GM19455 (cell line): Measurements from ENCODE around the gene TP53.
"Not testable (repeated sequence)": the region's sequence is repeated elsewhere in the genome, so short reads cannot be mapped to it uniquely, and the experiment has no call there.

Source experiments
- ATAC-seq: cut with Tn5 transposase; IDR thresholded peaks from one replicate; pipeline ENCODE4 v1.9.1; 2021; ENCODE audit not compliant: unreplicated experiment

The TP53 gene

GRCh38 chr17:7676533-7676932 is 10.8 kb downstream of the TP53 start:
- no peak for ATAC-seq

- ATAC-seq, result no peak
These were observed 12.4 kb downstream of the TP53 start for GRCh38 chr17:7674934-7675333.

DNA sequence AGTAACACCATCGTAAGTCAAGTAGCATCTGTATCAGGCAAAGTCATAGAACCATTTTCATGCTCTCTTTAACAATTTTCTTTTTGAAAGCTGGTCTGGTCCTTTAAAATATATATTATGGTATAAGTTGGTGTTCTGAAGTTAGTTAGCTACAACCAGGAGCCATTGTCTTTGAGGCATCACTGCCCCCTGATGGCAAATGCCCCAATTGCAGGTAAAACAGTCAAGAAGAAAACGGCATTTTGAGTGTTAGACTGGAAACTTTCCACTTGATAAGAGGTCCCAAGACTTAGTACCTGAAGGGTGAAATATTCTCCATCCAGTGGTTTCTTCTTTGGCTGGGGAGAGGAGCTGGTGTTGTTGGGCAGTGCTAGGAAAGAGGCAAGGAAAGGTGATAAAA is 14.1 kb downstream of the TP53 start:
- ATAC-seq, result no peak

- ATAC-seq, result no peak
These were observed 18.8 kb downstream of the TP53 start for GRCh38 chr17:7668482-7668881.

DNA sequence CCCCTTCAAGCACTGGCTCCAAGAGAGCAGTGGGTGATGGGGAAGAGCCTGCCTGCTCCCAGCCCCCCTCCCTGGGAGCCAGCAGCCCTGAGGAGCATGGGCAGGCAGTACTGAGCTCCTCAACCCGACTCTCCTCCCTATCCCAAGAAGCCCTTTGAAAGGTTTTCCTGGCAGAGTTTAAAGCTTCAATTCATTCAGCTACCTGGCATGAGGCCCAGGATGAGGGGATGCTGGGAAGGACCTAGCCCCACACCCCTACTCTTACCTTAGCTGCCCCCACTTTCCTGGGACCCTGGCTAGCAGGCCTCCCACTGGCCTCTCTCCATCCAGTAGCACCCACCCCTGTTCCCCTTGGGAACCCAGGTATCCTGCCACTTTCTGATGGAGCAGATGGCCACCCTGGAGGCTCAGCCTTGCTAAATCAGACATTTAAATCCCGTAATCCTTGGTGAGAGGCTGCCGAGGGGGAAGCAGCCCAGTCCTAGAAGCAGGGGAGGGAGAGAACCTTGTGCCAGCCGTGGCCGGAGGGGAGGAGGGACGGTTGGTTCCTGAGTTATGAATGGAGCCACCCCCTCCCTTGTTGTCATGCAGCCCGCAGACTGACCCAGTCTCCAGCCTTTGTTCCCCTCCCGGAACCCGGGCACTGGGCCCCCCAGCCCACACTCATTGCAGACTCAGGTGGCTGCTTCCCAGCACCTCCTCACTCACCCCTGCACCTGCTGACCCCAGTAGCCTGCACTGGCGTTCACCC is 19.5 kb downstream of the TP53 start:
- ATAC-seq, result no peak

DNA sequence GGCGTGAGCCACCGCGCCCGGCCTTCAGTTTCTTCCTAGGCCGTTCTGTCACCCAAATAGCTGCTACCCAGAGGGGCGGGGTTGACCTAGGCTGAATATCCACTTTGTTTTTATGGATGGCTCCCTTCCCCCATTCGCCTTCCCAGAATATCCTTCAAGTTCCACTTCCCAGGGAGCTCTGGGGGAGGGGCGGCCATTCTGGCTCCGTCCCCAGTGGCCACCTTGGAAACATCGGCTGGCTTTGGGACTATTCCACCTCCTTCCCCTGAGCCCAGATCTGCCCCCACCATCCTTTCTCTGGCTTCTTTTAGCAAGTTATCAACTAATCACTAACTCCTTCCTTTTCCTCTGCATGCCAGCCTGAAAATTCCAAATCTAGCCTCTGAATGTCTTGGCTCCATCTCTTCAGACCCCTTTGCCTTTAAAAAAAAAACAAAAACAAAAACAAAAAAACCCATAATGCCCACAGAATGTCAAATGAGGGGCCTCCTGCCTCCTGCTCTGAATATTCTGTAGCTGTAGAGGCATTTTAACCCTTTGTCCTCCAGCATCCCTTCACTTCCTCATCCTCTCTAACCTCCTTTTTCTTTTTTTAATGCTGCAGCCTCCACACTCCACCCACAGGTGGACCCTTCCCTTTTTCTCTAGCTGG is 30.2 kb downstream of the TP53 start:
- ATAC-seq, result no peak

DNA sequence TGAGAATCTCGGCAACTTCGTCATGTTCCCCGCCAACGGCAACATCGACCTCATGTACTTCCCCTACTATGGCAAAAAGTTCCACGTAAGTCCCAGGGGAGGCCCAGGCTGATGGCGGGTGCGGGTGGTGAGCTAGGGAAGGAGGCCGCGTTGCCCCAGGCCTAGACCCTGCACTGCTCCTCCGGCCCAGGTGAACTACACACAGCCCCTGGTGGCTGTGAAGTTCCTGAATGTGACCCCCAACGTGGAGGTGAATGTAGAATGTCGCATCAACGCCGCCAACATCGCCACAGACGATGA is 31.8 kb downstream of the TP53 start:
- no peak for ATAC-seq

DNA sequence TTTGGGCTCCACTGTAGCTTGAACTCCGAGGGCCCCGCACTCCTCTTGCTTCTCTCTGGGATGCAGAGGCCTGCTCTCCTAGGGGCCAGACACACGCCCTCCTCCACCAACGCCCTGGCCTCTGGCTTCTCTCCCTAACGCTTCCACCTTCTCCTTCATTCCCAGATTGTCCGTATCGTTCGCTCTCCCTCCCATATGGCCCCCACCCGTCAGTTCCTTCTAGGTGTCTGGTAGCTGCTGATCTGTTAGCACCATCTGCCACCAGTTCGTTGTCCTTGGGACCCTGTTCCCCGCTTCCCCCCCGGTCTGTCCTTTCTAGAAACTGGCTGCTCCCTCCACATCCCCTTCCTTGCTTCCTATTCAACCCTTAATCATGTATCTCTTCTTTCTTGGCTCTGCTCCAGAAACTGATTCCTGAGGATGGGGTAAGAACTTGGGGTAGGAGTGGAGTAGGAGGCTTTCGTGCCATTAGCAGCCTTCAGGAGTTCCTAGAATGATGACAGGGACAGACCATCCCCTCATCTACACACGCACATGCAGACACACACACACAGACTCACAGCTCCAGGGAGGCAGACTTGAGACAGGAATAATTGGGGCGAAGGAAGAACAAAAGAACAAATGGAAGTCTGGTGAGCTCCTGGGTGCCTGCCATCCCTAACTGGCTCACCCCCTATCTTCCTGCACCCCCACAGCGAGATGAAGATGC is 32.3 kb downstream of the TP53 start:
- ATAC-seq, result no peak

DNA sequence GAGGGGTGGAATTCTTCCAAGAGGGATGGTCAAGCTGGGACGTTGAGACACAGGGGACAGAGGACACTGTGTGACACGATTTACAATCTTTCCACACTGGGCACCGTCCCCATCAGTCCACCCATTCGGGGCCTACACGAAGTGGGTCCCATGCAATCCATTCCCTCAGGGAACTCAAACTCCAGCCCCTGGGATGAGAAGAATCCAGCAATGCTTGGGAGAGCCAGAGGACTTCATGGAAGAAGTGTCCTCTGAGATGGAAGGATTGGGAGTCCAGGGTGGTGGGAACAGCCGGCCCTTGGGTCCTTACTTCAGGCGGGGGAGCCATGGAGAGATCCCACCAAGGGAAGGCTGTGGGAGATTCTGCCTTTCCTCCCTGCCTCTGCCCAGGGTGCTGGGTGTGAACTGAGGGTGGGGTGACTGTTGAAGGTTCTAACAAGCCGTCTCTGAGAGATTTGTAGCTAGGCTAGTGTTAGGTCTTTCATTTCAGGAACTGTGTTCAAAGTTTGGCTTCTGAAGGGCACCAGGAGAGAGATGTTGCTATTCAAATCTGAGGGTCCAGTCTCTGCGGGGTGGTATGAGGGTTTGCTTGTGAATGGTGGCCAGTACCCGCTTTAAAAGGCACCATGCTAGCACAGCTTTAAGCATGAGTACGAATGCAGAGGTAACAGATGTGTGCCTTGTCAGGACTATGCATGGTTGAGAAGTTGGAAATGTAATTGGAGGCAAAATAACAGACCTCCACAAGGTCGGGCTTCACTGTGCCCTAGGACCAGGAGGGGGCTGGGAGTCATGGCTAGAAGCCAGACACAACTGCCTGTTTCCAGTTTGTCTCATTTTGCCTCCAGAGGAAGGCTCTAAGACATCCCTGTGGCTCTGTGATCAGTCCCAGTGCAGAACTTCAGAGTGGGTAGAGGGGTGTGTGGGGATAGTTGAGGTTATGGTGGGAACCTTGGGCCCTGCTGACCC is 34.6 kb downstream of the TP53 start:
- no peak for ATAC-seq

- no peak for ATAC-seq
These were observed 35.5 kb downstream of the TP53 start for GRCh38 chr17:7651665-7652387.

- no peak for ATAC-seq
These were observed 36.1 kb downstream of the TP53 start for GRCh38 chr17:7651097-7651664.

DNA sequence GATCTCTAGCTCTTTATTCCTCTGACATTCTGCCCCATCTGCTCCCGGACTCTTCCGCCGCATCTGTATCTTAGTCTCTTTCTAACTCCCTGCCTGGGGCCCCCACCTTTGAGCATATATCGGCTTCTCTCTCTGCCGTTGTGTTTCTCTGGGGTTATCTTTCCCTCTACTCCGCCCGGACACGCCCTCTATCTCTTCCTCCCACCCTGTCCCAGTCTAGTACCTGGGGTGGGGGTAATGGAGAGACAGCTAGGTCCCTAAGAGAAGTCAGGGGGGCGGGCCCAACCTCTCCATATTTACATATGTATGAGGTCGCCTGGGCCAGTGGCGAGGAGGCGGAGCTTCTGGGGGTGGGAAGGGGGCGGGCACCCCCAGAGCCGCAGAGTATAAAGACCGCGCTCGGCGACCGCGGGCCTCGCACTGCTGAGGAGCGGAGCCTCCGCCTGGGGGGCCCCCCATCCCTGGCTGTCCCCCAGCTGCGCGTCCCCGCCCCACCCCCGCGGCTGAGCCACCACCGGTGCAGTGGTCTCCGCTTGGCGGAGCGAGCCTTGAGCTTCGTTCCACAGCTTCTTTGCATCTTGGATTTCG is 36.7 kb downstream of the TP53 start, which contains the start of gene ATP1B2:
TSS of gene ATP1B2 (plus strand) at position 418 of the 588 bp plus-strand sequence. CDS start 593 bp downstream, outside the sequence.
- ATAC-seq, result no peak

- no peak for ATAC-seq
These were observed 40.3 kb downstream of the TP53 start for GRCh38 chr17:7647018-7647417.

- no peak for ATAC-seq
These were observed 40.8 kb downstream of the TP53 start for GRCh38 chr17:7646457-7646856.

DNA sequence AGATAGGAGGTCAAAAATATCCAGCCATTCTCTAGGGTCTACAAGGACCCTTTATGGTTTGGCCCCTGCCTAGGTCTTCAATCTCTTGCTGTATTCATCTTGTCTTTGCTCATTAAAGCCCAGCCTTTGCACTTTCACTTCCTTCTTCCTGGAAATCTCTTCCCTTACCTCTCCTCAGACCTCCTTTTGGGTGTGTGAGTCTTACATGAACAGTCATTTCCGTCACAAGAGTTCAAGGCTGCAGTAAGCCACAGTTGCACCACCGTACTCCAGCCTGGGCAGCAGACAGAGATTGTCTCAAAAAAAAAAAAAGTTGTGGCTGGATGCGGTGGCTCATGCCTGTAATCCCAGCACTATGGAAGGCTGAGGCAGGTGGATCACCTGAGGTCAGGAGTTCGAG is 42.5 kb downstream of the TP53 start:
- no peak for ATAC-seq

GRCh38 chr17:7641635-7642034 is 45.7 kb downstream of the TP53 start:
- not testable (repeated sequence) for ATAC-seq

DNA sequence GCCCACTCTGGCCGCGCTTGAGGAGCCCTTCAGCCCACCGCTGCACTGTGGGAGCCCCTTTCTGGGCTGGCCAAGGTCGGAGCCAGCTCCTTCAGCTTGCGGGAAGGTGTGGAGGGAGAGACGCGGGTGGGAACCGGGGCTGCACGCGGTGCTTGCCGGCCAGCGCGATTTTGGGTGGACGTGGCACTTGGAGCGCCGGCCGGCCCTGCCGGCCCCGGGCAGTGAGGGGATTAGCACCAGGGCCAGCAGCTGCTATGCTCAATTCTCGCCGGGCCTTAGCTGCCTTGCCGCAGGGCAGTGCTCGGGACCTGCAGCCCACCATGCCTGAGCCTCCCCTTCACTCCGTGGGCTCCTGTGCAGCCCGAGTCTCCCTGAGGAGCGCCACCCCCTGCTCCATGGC is 46.5 kb downstream of the TP53 start:
- no peak for ATAC-seq

DNA sequence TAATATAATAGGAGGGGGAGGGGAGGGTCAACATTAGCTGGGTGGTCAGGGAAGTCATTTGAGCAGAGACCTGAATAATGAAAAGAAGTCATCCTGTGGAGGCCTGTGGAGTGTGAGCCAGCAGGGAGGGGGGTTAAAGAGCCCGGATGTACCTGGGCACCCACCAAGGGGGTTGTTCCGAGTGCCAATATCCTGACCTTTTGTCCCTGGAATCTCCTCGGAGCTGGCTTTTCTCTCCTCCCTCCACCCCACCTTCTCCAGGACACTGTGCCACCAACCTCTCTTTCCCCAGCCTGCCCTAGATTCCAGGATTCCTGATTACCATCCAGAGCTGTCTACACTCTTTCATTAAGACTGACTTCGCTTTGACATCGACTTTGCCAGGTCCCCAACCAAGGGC is 51.1 kb downstream of the TP53 start:
- no peak for ATAC-seq

DNA sequence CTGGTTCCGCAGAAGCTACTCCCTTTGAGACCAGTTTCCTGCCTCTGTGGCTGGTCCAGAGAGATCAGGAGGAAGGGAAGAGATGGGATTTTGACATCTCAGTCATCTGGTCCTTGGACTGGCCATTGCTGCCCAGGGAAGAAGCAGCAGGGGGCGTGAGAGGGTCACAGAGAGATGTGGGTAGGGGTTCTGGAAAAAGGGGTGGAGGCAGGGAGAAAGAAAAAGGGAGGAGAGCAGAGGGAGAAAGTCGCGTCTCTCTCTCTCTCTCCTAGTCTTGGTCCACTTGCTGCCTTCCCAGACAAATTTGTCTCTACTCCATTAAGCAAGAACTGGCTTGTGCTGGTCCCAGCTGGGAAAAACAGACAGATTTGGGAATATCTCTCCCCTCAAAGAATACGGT is 52.9 kb downstream of the TP53 start:
- ATAC-seq, result no peak

- ATAC-seq, result no peak
These were observed 54.2 kb downstream of the TP53 start for GRCh38 chr17:7633093-7633492.
